Panc1 (cell line): ENCODE results near the gene KIF26B. TPM values are rescaled to one million over a fixed set of nuclear protein-coding genes. Genes with fewer than 3 reads are reported as not detected.

Experiments used
- ATAC-seq: fragments of 200-7000 bp; cut with Tn5 transposase; 2 replicates; pipeline ENCODE4 v1.9.1; 2020; ENCODE audit warnings: mild to moderate bottlenecking, moderate library complexity
- BruUV-seq: library from RNA; stranded (reverse); fragments of 400-500 nt; replicated peaks from 2 replicates; lab custom pipeline; 2021; lab: Mats Ljungman, UMichigan
- CTCF ChIA-PET: fragments of 300-600 bp; sonication (Branson Sonifier 250); formaldehyde crosslinking; loops from one replicate; lab custom pipeline; 2022; ENCODE audit warnings: antibody characterized with exemption; lab: Charles Lee
- POLR2A ChIA-PET: fragments of 300-600 bp; sonication (Branson Sonifier 250); formaldehyde crosslinking; loops from one replicate; lab custom pipeline; 2022; ENCODE audit warnings: antibody characterized with exemption; lab: Charles Lee
- DNase-seq: peaks from one replicate; pipeline ENCODE4 v3.0.0-alpha.2; 2010; ENCODE audit warnings: low read depth, low spot score
- H3K27ac ChIP-seq: 2 replicates; pipeline ENCODE4 v1.5.1; 2011; ENCODE audit warnings: mild to moderate bottlenecking, low read length, inconsistent platforms
- H3K27me3 ChIP-seq: fragments of 200-500 bp; sonication (Bioruptor generic); 2 replicates; pipeline ENCODE4 v1.6.0; 2014; ENCODE audit warnings: low read length, inconsistent platforms; ENCODE audit not compliant: control insufficient read depth, insufficient read depth
- H3K36me3 ChIP-seq: fragments of 200-500 bp; sonication (Bioruptor generic); 2 replicates; pipeline ENCODE4 v1.5.1; 2014; ENCODE audit warnings: inconsistent platforms, mild to moderate bottlenecking, low read length, moderate library complexity; ENCODE audit not compliant: control insufficient read depth, insufficient read depth
- H3K4me1 ChIP-seq: 2 replicates; pipeline ENCODE4 v1.5.1; 2011; ENCODE audit warnings: inconsistent platforms, mild to moderate bottlenecking, low read length, moderate library complexity; ENCODE audit not compliant: control insufficient read depth, insufficient read depth
- H3K4me3 ChIP-seq, 2 experiments: 2 replicates each; pipeline ENCODE4 v1.5.1; 2011 to 2012; ENCODE audit warnings: low read depth in 2 of 2, low read length in 2 of 2, mild to moderate bottlenecking in 2 of 2, inconsistent platforms in 1 of 2, moderate library complexity in 1 of 2
- H3K9me3 ChIP-seq: fragments of 200-500 bp; sonication (Bioruptor generic); 2 replicates; pipeline ENCODE4 v1.5.1; 2014; ENCODE audit warnings: low read depth, mild to moderate bottlenecking, inconsistent platforms, low read length, moderate library complexity; ENCODE audit not compliant: control insufficient read depth, insufficient read depth
- CTCF ChIP-seq: fragments of 450-650 bp; IDR thresholded peaks from 2 replicates; pipeline ENCODE4 v1.5.1; 2017; ENCODE audit warnings: mild to moderate bottlenecking
- POLR2AphosphoS5 ChIP-seq: IDR thresholded peaks from 2 replicates; pipeline ENCODE4 v1.6.1; 2012; ENCODE audit warnings: mild to moderate bottlenecking, low read depth, low read length, moderate library complexity
- REST ChIP-seq, 2 experiments: IDR thresholded peaks; 2 replicates each; pipeline ENCODE4 v1.6.1; 2011 to 2012; ENCODE audit warnings: low read depth in 2 of 2, control low read depth in 1 of 2, low read length in 1 of 2, mild to moderate bottlenecking in 1 of 2, moderate library complexity in 1 of 2; ENCODE audit not compliant: insufficient read depth in 1 of 2
- SIN3A ChIP-seq: IDR thresholded peaks from 2 replicates; pipeline ENCODE4 v1.6.1; 2012; ENCODE audit warnings: low read depth, mild to moderate bottlenecking, low read length, moderate library complexity, borderline replicate concordance; ENCODE audit not compliant: insufficient read depth
- TCF7L2 ChIP-seq: IDR thresholded peaks from 2 replicates; pipeline ENCODE4 v1.6.1; 2011; ENCODE audit warnings: mild to moderate bottlenecking, low read depth, low read length, inconsistent platforms
- in situ Hi-C: cut with HindIII; loops from 2 replicates; pipeline ENCODE4 v1.10.0; 2016; ENCODE audit warnings: low sequenced_read_pairs, low pct_unique_long_range_greater_than_20kb
- intact Hi-C: fragments of 100-400 bp; cut with micrococcal nuclease; formaldehyde crosslinking; loops from one replicate; pipeline ENCODE4 v1.10.0; 2022; ENCODE audit not compliant: unreplicated experiment
- total RNA-seq: library from RNA; stranded (reverse); gene quantifications from one replicate; pipeline ENCODE4 v1.2.1, GENCODE V29; 2021; ENCODE audit not compliant: unreplicated experiment

KIF26B gene
- total RNA-seq, 1 experiment from 2014 or later = 0.33 TPM

- DNase-seq (no peak), ATAC-seq (no peak)
- Histone ChIP-seq H3K27me3 (peaks cover 18% of the 10 kb centered on the region), H3K4me1 (no peaks in the 10 kb centered on the region), H3K27ac (no peak overlapping the region), H3K36me3 (no peaks in the 10 kb centered on the region), H3K4me3 (no peak overlapping the region), H3K9me3 (no peaks in the 10 kb centered on the region)
- CTCF ChIA-PET = no interaction called here
- POLR2A ChIA-PET = no interaction called here
- TF ChIP-seq TCF7L2 (no peak), SIN3A (no peak), REST (IDR thresholded peaks at IDR 0.05; ENCODE audit: insufficient read depth in 1 of 2, low read depth in 2 of 2, low read length in 1 of 2) (no peak), CTCF (no peak), POLR2AphosphoS5 (no peak)
- intact Hi-C loops = no loop called here
- in situ Hi-C loops = no loop called here
- no TSS peak for BruUV-seq
Measured at GRCh38 chr1:245440922-245441321, 286.1 kb downstream of the KIF26B start.

GRCh38 chr1:245441689-245442088 is 286.9 kb downstream of the KIF26B start:
- H3K4me3 ChIP-seq = no peak overlapping the region
- no peaks in the 10 kb centered on the region for H3K36me3 ChIP-seq
- intact Hi-C loops = no loop called here
- no TSS peak for BruUV-seq
- in situ Hi-C loops = no loop called here
- no peaks in the 10 kb centered on the region for H3K9me3 ChIP-seq
- no peak for ATAC-seq
- ChIA-PET POLR2A (no interaction called here), CTCF (no interaction called here)
- no peak for DNase-seq
- peaks cover 18% of the 10 kb centered on the region for H3K27me3 ChIP-seq
- TF ChIP-seq REST (IDR thresholded peaks at IDR 0.05; ENCODE audit: insufficient read depth in 1 of 2, low read depth in 2 of 2, low read length in 1 of 2) (no peak), SIN3A (no peak), TCF7L2 (no peak), CTCF (no peak)
- no peaks in the 10 kb centered on the region for H3K4me1 ChIP-seq
- no peak overlapping the region for H3K27ac ChIP-seq
